Adrenal gland (tissue), 5 donors: Measurements from ENCODE around the gene LRRC8D.

Experiments used
- POLR2A ChIP-seq, 2 donors: fragments of 450-650 bp; IDR thresholded peaks; one replicate each; pipeline ENCODE4 v1.6.1; 2017; ENCODE audit warnings: antibody characterized with exemption in 2 of 2, mild to moderate bottlenecking in 2 of 2, moderate library complexity in 1 of 2
- TF ChIP-seq, protein P1 (sequence below), 6 experiments: fragments of 450-650 bp in 4 of 6; fragments of 200-600 bp in 2 of 6; sonication (generic) in 1 of 6; IDR thresholded peaks; 1 replicate in 5 of 6; 2 replicates in 1 of 6; pipeline versions ENCODE4 v1.5.1 to v1.8.0; 2016 to 2021; ENCODE audit warnings: antibody characterized with exemption in 6 of 6, mild to moderate bottlenecking in 2 of 6, moderate library complexity in 1 of 6
- donor health status: DM: no; HTN: no; CAD: no.

DNA sequence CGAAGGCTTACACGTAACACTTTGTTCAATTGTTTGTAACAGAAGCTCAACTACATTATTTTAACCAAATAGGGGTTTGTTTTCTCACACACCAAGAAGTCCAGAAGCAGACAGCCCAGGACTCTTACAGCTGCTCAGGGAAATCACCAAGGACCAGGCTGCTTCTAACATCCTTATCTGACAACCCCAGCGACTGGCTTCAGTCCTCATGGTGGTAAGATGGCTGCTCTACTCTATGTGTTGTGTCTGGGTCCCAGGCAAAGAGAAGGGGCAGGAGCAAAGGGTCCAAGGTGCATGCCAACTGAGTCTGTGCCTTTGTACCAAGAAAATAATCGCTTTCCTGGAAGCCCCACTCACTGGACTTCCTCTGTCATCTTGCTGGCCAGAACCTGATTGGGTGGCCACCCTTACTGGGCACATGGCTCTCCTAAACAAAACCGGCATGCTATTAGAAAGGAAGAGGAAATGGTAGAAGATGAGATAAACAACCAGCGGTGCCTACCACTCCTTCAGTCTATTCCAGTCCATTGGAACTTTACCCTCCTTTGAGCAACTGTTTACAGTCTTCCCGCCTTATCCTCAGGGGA is 34.1 kb upstream of the LRRC8D start:
- TF ChIP-seq, protein P1, sequence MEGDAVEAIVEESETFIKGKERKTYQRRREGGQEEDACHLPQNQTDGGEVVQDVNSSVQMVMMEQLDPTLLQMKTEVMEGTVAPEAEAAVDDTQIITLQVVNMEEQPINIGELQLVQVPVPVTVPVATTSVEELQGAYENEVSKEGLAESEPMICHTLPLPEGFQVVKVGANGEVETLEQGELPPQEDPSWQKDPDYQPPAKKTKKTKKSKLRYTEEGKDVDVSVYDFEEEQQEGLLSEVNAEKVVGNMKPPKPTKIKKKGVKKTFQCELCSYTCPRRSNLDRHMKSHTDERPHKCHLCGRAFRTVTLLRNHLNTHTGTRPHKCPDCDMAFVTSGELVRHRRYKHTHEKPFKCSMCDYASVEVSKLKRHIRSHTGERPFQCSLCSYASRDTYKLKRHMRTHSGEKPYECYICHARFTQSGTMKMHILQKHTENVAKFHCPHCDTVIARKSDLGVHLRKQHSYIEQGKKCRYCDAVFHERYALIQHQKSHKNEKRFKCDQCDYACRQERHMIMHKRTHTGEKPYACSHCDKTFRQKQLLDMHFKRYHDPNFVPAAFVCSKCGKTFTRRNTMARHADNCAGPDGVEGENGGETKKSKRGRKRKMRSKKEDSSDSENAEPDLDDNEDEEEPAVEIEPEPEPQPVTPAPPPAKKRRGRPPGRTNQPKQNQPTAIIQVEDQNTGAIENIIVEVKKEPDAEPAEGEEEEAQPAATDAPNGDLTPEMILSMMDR (IDR thresholded peaks at IDR 0.05): no peak
- no peak for TF ChIP-seq POLR2A (IDR thresholded peaks at IDR 0.05)
